ENCODE measurements around the gene ETV3. TPM values are rescaled to one million over a fixed set of nuclear protein-coding genes. Genes with fewer than 3 reads are reported as not detected.
A peak's percentile ranks its signal among the peaks of the same experiment; 100 is the strongest.
"Not testable (repeated sequence)": the region's sequence is repeated elsewhere in the genome, so short reads cannot be mapped to it uniquely, and the experiment has no call there.

The ETV3 gene
- polyA plus RNA-seq, 1 experiment = 7.4 TPM

GRCh38 chr1:157173900-157174410 lies 35.8 kb upstream of the ETV3 start:
- Histone ChIP-seq H3K4me3 (ENCODE audit: low read depth, low read length) (no peak overlapping the region), H3K36me3 (ENCODE audit: control insufficient read depth, insufficient read depth, low read length) (no peaks in the 10 kb centered on the region), H3K27me3 (ENCODE audit: control insufficient read depth, insufficient read depth, low read length) (peaks cover 10% of the 10 kb centered on the region; the same call in 1 of the 2 replicates)
- DNase-seq (ENCODE audit: low read depth) = no peak
- CTCF ChIA-PET = interaction anchor here (0.9 to 1.4 kb wide), 5 partner anchors 7 to 322 kb away, joined by 3 read pairs; no protein-coding TSS in a partner anchor
- POLR2A ChIA-PET = no interaction called here
- TF ChIP-seq CTCF (IDR thresholded peaks at IDR 0.05; ENCODE audit: insufficient read depth, low read depth, low read length) = no peak

DNA sequence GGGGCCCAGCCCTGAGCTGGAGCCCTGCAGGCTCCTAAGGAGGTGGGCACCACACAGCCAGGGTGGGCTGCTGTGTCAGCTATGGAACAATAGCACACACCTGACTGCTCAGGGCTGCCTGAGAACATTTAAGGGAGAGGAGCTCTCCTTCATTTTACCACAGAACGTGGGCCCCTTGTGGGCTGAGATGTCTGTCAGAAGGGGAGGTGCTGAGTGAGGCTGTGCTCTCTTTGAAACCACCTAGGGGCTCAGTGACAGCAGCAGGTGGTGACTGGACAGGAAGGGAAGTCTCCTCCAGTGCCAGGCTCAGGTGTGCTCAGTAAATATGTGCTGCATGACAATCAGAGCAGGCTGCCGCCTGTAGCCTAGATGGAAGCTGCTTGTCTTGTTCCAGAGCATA lies 35.0 kb upstream of the ETV3 start:
- H3K27me3 ChIP-seq (ENCODE audit: control insufficient read depth, insufficient read depth, low read length); POLR2A ChIA-PET; H3K36me3 ChIP-seq (ENCODE audit: control insufficient read depth, insufficient read depth, low read length); DNase-seq (ENCODE audit: low read depth); H3K4me3 ChIP-seq (ENCODE audit: low read depth, low read length): not testable (repeated sequence)
- CTCF ChIA-PET = interaction anchor here (0.9 to 1.4 kb wide), 3 partner anchors 14 to 66 kb away, joined by 3 read pairs; no protein-coding TSS in a partner anchor

DNA sequence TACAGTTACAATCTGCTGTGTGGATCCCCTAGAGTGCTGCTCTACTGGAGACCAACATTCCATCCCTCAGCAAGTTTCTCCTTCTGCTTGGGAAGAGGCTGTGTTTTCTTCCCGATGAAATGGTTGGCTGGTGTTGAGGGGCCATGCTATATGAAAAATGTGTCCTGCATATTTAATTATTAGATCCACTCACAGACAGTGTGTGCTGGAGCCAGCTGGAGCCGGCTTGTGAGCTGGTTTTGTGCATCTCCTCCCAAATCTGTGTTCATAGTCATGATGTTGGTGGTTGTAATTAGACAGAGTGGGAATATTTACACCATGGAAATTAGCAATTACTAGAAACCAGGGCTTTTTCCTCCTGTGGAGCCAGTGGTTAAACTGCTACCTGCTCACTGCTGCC lies 34.4 kb upstream of the ETV3 start:
- CTCF ChIA-PET = interaction anchor here (1.3 to 1.9 kb wide), 2 partner anchors 8 to 12 kb away, joined by 4 to 5 read pairs; no protein-coding TSS in a partner anchor
- DNase-seq (ENCODE audit: low read depth); H3K27me3 ChIP-seq (ENCODE audit: control insufficient read depth, insufficient read depth, low read length); POLR2A ChIA-PET; H3K4me3 ChIP-seq (ENCODE audit: low read depth, low read length); H3K36me3 ChIP-seq (ENCODE audit: control insufficient read depth, insufficient read depth, low read length): not testable (repeated sequence)

DNA sequence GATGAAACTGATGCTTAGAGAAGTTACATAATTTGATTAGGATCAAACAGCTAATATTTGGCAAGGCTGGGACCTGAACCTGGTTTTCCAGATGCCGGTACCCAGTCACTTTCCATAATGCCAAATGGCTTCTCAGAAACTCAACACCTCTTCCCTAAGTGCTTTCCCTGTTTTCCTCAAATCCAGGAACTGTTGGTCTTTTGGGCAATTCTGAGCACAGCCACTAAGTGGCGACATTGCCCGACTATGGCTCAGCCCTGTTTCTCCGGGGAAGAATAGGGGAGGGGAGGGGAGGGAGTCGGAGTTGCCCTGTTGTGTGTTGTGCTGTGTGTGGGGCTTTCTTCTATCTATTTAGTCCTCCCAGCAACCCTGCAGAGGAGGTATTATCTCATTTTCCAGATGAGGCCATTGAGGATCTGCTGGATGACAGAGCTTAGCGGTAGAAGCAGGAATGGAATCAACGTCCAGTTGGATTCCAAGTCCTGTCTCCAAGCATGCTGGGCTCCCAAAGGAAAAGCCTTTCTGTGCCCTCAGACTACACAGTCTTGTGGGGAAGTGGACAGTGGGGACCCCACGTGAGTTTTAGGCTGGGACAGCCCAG lies 33.8 kb upstream of the ETV3 start:
- H3K4me3 ChIP-seq (ENCODE audit: low read depth, low read length); H3K36me3 ChIP-seq (ENCODE audit: control insufficient read depth, insufficient read depth, low read length); H3K27me3 ChIP-seq (ENCODE audit: control insufficient read depth, insufficient read depth, low read length); DNase-seq (ENCODE audit: low read depth); POLR2A ChIA-PET: not testable (repeated sequence)
- CTCF ChIA-PET = interaction anchor here (0.7 to 1.9 kb wide), 9 partner anchors 9 to 519 kb away, joined by 3 to 11 read pairs (median 3); no protein-coding TSS in a partner anchor

DNA sequence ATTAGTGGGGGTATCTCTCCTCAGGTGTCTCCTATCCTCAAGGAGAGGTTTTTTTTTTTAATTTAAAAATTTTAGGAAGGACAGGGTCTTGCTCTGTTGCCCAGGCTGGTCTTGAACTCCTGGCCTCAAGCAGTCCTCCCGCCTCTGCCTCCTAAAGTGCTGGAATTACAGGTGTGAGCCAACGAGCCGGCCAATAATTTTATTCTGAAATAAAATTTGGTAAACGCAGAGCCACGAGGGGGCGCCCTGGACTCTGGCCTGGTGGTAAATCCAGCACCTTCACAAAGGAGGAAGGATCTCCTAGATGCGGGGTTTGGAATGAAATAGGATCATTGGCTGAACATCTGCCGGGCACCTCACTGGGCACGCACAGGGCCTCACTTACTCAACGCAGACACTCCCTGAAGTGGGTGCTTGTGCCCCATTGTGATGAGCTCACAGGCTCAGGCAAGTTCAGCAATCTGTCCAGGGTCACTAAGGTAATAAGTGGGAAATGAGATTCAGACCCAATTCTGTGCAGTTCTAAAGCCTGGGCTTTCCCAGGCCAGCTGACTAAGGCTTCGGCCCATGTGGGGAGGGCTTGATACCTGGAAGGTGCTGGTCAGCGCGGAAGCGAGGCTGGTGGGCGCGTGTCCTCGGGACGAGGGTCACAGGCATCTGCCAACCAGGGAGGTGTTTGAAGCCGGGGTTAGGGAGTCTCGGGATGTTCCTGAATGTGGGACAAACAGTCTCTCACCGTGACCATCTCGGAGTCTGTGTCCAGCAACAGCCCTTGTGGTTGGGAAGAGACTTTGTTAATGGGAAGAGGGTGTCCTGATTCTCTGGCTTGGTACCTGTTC lies 32.7 kb upstream of the ETV3 start:
- TF ChIP-seq CTCF (IDR thresholded peaks at IDR 0.05; ENCODE audit: insufficient read depth, low read depth, low read length) = peak; percentile 53
- peaks cover 9% of the 10 kb centered on the region for H3K27me3 ChIP-seq (ENCODE audit: control insufficient read depth, insufficient read depth, low read length)
- H3K4me3 ChIP-seq (ENCODE audit: low read depth, low read length) = no peak overlapping the region
- DNase-seq (ENCODE audit: low read depth) = no peak
- CTCF ChIA-PET = interaction anchor here (0.7 to 1.9 kb wide), 8 partner anchors 10 to 520 kb away, joined by 3 to 11 read pairs (median 4); no protein-coding TSS in a partner anchor
- no peaks in the 10 kb centered on the region for H3K36me3 ChIP-seq (ENCODE audit: control insufficient read depth, insufficient read depth, low read length)
- POLR2A ChIA-PET = no interaction called here

GRCh38 chr1:157168015-157168414 lies 29.8 kb upstream of the ETV3 start:
- CTCF ChIA-PET = interaction anchor here (0.5 to 0.9 kb wide), 3 partner anchors 11 to 327 kb away, joined by 3 read pairs; no protein-coding TSS in a partner anchor
- POLR2A ChIA-PET = no interaction called here
- Histone ChIP-seq H3K36me3 (ENCODE audit: control insufficient read depth, insufficient read depth, low read length) (no peaks in the 10 kb centered on the region), H3K4me3 (ENCODE audit: low read depth, low read length) (no peak overlapping the region), H3K27me3 (ENCODE audit: control insufficient read depth, insufficient read depth, low read length) (peaks cover 6% of the 10 kb centered on the region)
- no peak for TF ChIP-seq CTCF (IDR thresholded peaks at IDR 0.05; ENCODE audit: insufficient read depth, low read depth, low read length)
- DNase-seq (ENCODE audit: low read depth) = no peak
